Measurements from ENCODE around the gene FGF14. TPM values are rescaled to one million over a fixed set of nuclear protein-coding genes. Genes with fewer than 3 reads are reported as not detected.

Gene FGF14
- total and polyA plus RNA-seq, 2 experiments from 2014 or later = 0.03 TPM; not detected in 1

GRCh38 chr13:102322211-102322610 lies 79.6 kb downstream of the FGF14 start:
- TF ChIP-seq EZH2phosphoT487 (IDR thresholded peaks at IDR 0.05; ENCODE audit: unreplicated experiment) = no peak
- TF ChIP-seq POLR2AphosphoS5 (IDR thresholded peaks at IDR 0.05; ENCODE audit: low read depth) = no peak
- no peak for TF ChIP-seq ZNF331 (CRISPR knock-in tag; IDR thresholded peaks at IDR 0.05; ENCODE audit: low read depth)
- no peak for TF ChIP-seq ZNF114 (CRISPR knock-in tag; IDR thresholded peaks at IDR 0.05)
- TF ChIP-seq, protein P1, sequence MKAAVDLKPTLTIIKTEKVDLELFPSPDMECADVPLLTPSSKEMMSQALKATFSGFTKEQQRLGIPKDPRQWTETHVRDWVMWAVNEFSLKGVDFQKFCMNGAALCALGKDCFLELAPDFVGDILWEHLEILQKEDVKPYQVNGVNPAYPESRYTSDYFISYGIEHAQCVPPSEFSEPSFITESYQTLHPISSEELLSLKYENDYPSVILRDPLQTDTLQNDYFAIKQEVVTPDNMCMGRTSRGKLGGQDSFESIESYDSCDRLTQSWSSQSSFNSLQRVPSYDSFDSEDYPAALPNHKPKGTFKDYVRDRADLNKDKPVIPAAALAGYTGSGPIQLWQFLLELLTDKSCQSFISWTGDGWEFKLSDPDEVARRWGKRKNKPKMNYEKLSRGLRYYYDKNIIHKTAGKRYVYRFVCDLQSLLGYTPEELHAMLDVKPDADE (IDR thresholded peaks at IDR 0.05) = no peak
- TF ChIP-seq, protein P2, sequence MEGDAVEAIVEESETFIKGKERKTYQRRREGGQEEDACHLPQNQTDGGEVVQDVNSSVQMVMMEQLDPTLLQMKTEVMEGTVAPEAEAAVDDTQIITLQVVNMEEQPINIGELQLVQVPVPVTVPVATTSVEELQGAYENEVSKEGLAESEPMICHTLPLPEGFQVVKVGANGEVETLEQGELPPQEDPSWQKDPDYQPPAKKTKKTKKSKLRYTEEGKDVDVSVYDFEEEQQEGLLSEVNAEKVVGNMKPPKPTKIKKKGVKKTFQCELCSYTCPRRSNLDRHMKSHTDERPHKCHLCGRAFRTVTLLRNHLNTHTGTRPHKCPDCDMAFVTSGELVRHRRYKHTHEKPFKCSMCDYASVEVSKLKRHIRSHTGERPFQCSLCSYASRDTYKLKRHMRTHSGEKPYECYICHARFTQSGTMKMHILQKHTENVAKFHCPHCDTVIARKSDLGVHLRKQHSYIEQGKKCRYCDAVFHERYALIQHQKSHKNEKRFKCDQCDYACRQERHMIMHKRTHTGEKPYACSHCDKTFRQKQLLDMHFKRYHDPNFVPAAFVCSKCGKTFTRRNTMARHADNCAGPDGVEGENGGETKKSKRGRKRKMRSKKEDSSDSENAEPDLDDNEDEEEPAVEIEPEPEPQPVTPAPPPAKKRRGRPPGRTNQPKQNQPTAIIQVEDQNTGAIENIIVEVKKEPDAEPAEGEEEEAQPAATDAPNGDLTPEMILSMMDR (conservative IDR thresholded peaks at IDR 0.05; ENCODE audit: low read depth in 2 of 2) = no peak
- Histone ChIP-seq H3K4me3 (no peak overlapping the region), H3K9me2 (ENCODE audit: insufficient read depth) (no peaks in the 10 kb centered on the region), H3K27me3 (ENCODE audit: insufficient read depth) (no peaks in the 10 kb centered on the region), H4K20me1 (replicated peaks; ENCODE audit: insufficient read depth) (no peaks in the 10 kb centered on the region), H3K79me2 (replicated peaks; ENCODE audit: insufficient read depth) (no peaks in the 10 kb centered on the region), H3F3A (replicated peaks; ENCODE audit: low read depth) (no peaks in the 10 kb centered on the region), H3K36me3 (ENCODE audit: insufficient read depth) (no peaks in the 10 kb centered on the region), H2AFZ (no peak overlapping the region), H3K27ac (ENCODE audit: low read depth) (no peak overlapping the region), H3K4me1 (ENCODE audit: insufficient read depth) (no peaks in the 10 kb centered on the region), H3K4me2 (no peak overlapping the region)
- no peaks in the 10 kb centered on the region for H3K9me3 Mint-ChIP-seq
- ATAC-seq (no peak), DNase-seq (ENCODE audit: low spot score) (no peak)
- H3K27me3 Mint-ChIP-seq (ENCODE audit: insufficient read depth, low read depth, poor library complexity) = peaks cover 1% of the 10 kb centered on the region
- H3K27ac Mint-ChIP-seq = no peak overlapping the region
- no peaks in the 10 kb centered on the region for H3K4me1 Mint-ChIP-seq
- H3K4me3 Mint-ChIP-seq = no peak overlapping the region
- no peaks in the 10 kb centered on the region for H3K36me3 Mint-ChIP-seq (ENCODE audit: low read depth)

GRCh38 chr13:102318233-102318632 lies 83.6 kb downstream of the FGF14 start:
- no peak overlapping the region for H3K27ac Mint-ChIP-seq
- no peaks in the 10 kb centered on the region for H3K4me1 ChIP-seq (ENCODE audit: insufficient read depth)
- no peak overlapping the region for H2AFZ ChIP-seq
- H3K9me3 Mint-ChIP-seq = no peaks in the 10 kb centered on the region
- DNase-seq (ENCODE audit: low spot score) (no peak), ATAC-seq (no peak)
- no peaks in the 10 kb centered on the region for H3K27me3 ChIP-seq (ENCODE audit: insufficient read depth)
- no peaks in the 10 kb centered on the region for H4K20me1 ChIP-seq (replicated peaks; ENCODE audit: insufficient read depth)
- no peak overlapping the region for H3K4me3 ChIP-seq
- no peaks in the 10 kb centered on the region for H3K36me3 Mint-ChIP-seq (ENCODE audit: low read depth)
- H3K27me3 Mint-ChIP-seq (ENCODE audit: insufficient read depth, low read depth, poor library complexity) = peaks cover 1% of the 10 kb centered on the region
- H3F3A ChIP-seq (replicated peaks; ENCODE audit: low read depth) = no peaks in the 10 kb centered on the region
- H3K79me2 ChIP-seq (replicated peaks; ENCODE audit: insufficient read depth) = no peaks in the 10 kb centered on the region
- no peaks in the 10 kb centered on the region for H3K4me1 Mint-ChIP-seq
- no peaks in the 10 kb centered on the region for H3K9me2 ChIP-seq (ENCODE audit: insufficient read depth)
- no peaks in the 10 kb centered on the region for H3K36me3 ChIP-seq (ENCODE audit: insufficient read depth)
- no peak overlapping the region for H3K4me2 ChIP-seq
- H3K4me3 Mint-ChIP-seq = no peak overlapping the region
- no peak overlapping the region for H3K27ac ChIP-seq (ENCODE audit: low read depth)
- TF ChIP-seq EZH2 (IDR thresholded peaks at IDR 0.05; ENCODE audit: low read depth, unreplicated experiment) = no peak
- TF ChIP-seq EZH2phosphoT487 (IDR thresholded peaks at IDR 0.05; ENCODE audit: unreplicated experiment) = no peak
- TF ChIP-seq JUNB (IDR thresholded peaks at IDR 0.05; ENCODE audit: unreplicated experiment) = no peak
- TF ChIP-seq, protein P1 (IDR thresholded peaks at IDR 0.05) = no peak
- no peak for TF ChIP-seq ZNF331 (CRISPR knock-in tag; IDR thresholded peaks at IDR 0.05; ENCODE audit: low read depth)
- TF ChIP-seq STAT1 (IDR thresholded peaks at IDR 0.05; ENCODE audit: unreplicated experiment) = no peak
- no peak for TF ChIP-seq CREB1 (CRISPR knock-in tag; IDR thresholded peaks at IDR 0.05; ENCODE audit: low read depth)
- TF ChIP-seq, protein P2 (conservative IDR thresholded peaks at IDR 0.05; ENCODE audit: low read depth in 2 of 2) = no peak
- TF ChIP-seq, protein P3, sequence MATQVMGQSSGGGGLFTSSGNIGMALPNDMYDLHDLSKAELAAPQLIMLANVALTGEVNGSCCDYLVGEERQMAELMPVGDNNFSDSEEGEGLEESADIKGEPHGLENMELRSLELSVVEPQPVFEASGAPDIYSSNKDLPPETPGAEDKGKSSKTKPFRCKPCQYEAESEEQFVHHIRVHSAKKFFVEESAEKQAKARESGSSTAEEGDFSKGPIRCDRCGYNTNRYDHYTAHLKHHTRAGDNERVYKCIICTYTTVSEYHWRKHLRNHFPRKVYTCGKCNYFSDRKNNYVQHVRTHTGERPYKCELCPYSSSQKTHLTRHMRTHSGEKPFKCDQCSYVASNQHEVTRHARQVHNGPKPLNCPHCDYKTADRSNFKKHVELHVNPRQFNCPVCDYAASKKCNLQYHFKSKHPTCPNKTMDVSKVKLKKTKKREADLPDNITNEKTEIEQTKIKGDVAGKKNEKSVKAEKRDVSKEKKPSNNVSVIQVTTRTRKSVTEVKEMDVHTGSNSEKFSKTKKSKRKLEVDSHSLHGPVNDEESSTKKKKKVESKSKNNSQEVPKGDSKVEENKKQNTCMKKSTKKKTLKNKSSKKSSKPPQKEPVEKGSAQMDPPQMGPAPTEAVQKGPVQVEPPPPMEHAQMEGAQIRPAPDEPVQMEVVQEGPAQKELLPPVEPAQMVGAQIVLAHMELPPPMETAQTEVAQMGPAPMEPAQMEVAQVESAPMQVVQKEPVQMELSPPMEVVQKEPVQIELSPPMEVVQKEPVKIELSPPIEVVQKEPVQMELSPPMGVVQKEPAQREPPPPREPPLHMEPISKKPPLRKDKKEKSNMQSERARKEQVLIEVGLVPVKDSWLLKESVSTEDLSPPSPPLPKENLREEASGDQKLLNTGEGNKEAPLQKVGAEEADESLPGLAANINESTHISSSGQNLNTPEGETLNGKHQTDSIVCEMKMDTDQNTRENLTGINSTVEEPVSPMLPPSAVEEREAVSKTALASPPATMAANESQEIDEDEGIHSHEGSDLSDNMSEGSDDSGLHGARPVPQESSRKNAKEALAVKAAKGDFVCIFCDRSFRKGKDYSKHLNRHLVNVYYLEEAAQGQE (IDR thresholded peaks at IDR 0.05; ENCODE audit: unreplicated experiment) = no peak

All from GM23338 (cell line).